AG09309 (cell line): ENCODE results near the gene GLO1.

Source experiments
- DNase-seq: peaks from one replicate; pipeline ENCODE4 v3.0.0-alpha.2; 2010; ENCODE audit warnings: low read depth
- H3K4me3 ChIP-seq: 2 replicates; pipeline ENCODE4 v1.5.1; 2011; ENCODE audit warnings: mild to moderate bottlenecking, low read depth, low read length, moderate library complexity; ENCODE audit not compliant: control insufficient read depth
- CTCF ChIP-seq: IDR thresholded peaks from 2 replicates; pipeline ENCODE4 v1.5.1; 2011; ENCODE audit warnings: mild to moderate bottlenecking, low read depth, low read length, inconsistent platforms; ENCODE audit not compliant: insufficient read depth, control insufficient read depth; ENCODE audit errors: missing control alignments

The GLO1 gene

GRCh38 chr6:38651121-38651784 lies 51.7 kb downstream of the GLO1 start:
- no peak for DNase-seq
- H3K4me3 ChIP-seq: no peak overlapping the region
- TF ChIP-seq CTCF: no peak

GRCh38 chr6:38650207-38650752 lies 52.7 kb downstream of the GLO1 start:
- no peak overlapping the region for H3K4me3 ChIP-seq
- TF ChIP-seq CTCF: no peak
- DNase-seq: no peak

GRCh38 chr6:38649744-38650143 lies 53.2 kb downstream of the GLO1 start:
- DNase-seq: no peak
- H3K4me3 ChIP-seq: no peak overlapping the region
- no peak for TF ChIP-seq CTCF

- H3K4me3 ChIP-seq: no peak overlapping the region
- DNase-seq: no peak
- no peak for TF ChIP-seq CTCF
Observed at GRCh38 chr6:38648629-38649028, 54.3 kb downstream of the GLO1 start.

GRCh38 chr6:38646166-38646878 lies 56.6 kb downstream of the GLO1 start:
- no peak for DNase-seq

GRCh38 chr6:38644951-38645350 lies 58.0 kb downstream of the GLO1 start:
- no peak overlapping the region for H3K4me3 ChIP-seq
- TF ChIP-seq CTCF: no peak
- DNase-seq: no peak

More at GRCh38 chr6:38646166-38646878, 56.6 kb downstream of the GLO1 start:
- H3K4me3 ChIP-seq: no peak overlapping the region
- no peak for TF ChIP-seq CTCF
